Osteoblast (primary cell): ENCODE results near the gene LIMK1. TPM values are rescaled to one million over a fixed set of nuclear protein-coding genes. Genes with fewer than 3 reads are reported as not detected.

Experiments used
- DNase-seq: peaks from one replicate; pipeline ENCODE4 v3.0.0; 2011; ENCODE audit warnings: low spot score, mixed read lengths; ENCODE audit not compliant: insufficient read length; ENCODE audit errors: missing footprints
- H2AFZ ChIP-seq: 2 replicates; pipeline ENCODE4 v1.6.0; 2011; ENCODE audit warnings: mild to moderate bottlenecking, low read length
- H3K27ac ChIP-seq: 2 replicates; pipeline ENCODE4 v1.5.1; 2011; ENCODE audit warnings: mild to moderate bottlenecking, low read depth, low read length, moderate library complexity
- H3K27me3 ChIP-seq: 2 replicates; pipeline ENCODE4 v1.6.0; 2012; ENCODE audit warnings: mild to moderate bottlenecking, control low read depth, inconsistent platforms, low read length, moderate library complexity; ENCODE audit not compliant: insufficient read depth
- H3K36me3 ChIP-seq: 2 replicates; pipeline ENCODE4 v1.5.1; 2011; ENCODE audit warnings: mild to moderate bottlenecking, low read length, control low read depth, moderate library complexity; ENCODE audit not compliant: insufficient read depth
- H3K4me1 ChIP-seq: 2 replicates; pipeline ENCODE4 v1.5.1; 2011; ENCODE audit warnings: mild to moderate bottlenecking, low read length, control low read depth, moderate library complexity; ENCODE audit not compliant: insufficient read depth
- H3K4me2 ChIP-seq: 2 replicates; pipeline ENCODE4 v1.6.0; 2011; ENCODE audit warnings: mild to moderate bottlenecking, low read length; ENCODE audit not compliant: insufficient read depth
- H3K4me3 ChIP-seq: fragments of 200-600 bp; sonication (generic); 3 replicates; pipeline ENCODE4 v1.5.1; 2012; ENCODE audit warnings: mild to moderate bottlenecking, low read length, inconsistent platforms; ENCODE audit not compliant: insufficient read depth
- H3K79me2 ChIP-seq: 2 replicates; pipeline ENCODE4 v1.6.0; 2012; ENCODE audit warnings: mild to moderate bottlenecking, low read length, control low read depth, inconsistent platforms; ENCODE audit not compliant: insufficient read depth
- H3K9me3 ChIP-seq: 2 replicates; pipeline ENCODE4 v1.5.1; 2011; ENCODE audit warnings: low read depth, low read length, control low read depth
- H4K20me1 ChIP-seq: 2 replicates; pipeline ENCODE4 v1.6.0; 2012; ENCODE audit warnings: mild to moderate bottlenecking, low read length, control low read depth; ENCODE audit not compliant: insufficient read depth
- total RNA-seq: library from RNA; depleted of rRNA; stranded (reverse); fragments of >200 nt; gene quantifications from 2 replicates; pipeline ENCODE4 v1.2.3, GENCODE V29; 2012
- TF ChIP-seq, protein P1 (sequence below): IDR thresholded peaks from 2 replicates; pipeline ENCODE4 v1.5.1; 2011; ENCODE audit warnings: mild to moderate bottlenecking, low read depth, low read length, moderate library complexity; ENCODE audit errors: extremely low read depth

The LIMK1 gene
- total RNA-seq, 1 donor: 46.7 TPM

DNA sequence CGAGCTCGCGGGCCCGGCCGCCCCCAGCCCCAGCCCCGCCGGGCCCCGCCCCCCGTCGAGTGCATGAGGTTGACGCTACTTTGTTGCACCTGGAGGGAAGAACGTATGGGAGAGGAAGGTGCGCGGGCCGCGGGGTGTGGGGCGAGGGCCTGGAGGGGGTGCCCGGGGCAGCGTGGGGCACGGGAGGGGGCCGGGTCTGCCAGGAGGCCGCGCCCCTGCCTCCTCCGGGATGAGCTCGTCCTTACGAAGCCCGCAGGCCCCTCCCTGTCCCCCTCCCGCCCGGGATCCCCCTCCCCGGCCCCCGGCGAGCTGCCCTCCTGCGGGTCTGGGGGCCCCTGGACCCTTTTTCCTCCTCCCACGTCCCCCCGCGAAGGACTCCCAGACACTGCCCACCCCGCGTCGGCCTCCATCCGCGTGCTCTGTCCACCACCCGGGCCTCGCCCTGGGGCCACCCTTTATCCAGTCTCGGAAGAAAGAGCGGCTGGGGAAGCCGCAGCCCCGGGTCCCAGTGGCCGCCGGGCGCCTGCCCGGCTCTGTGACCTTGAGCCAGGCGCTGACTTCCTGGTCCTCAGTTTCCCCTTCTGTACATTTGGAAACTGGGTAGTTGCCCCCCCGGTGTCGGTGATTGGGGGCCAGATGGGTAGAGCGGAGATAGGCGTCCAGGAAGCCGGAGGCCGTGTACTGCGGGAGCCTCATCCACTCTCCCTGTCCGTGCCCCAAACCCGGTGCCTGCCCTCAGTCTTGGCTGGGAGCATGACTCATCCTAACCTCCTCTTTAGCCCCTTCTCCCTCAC lies 521 bp downstream of the LIMK1 start:
- Histone ChIP-seq H3K4me3 (peak overlapping the region; percentile 76), H4K20me1 (peaks cover 7% of the 10 kb centered on the region), H3K4me1 (peaks cover 14% of the 10 kb centered on the region), H3K27me3 (no peaks in the 10 kb centered on the region), H2AFZ (peak overlapping the region; percentile 46), H3K36me3 (peaks cover 25% of the 10 kb centered on the region), H3K4me2 (peak overlapping the region; percentile 91), H3K27ac (peak overlapping the region; percentile 86), H3K9me3 (no peaks in the 10 kb centered on the region), H3K79me2 (peaks cover 46% of the 10 kb centered on the region)
- TF ChIP-seq, protein P1, sequence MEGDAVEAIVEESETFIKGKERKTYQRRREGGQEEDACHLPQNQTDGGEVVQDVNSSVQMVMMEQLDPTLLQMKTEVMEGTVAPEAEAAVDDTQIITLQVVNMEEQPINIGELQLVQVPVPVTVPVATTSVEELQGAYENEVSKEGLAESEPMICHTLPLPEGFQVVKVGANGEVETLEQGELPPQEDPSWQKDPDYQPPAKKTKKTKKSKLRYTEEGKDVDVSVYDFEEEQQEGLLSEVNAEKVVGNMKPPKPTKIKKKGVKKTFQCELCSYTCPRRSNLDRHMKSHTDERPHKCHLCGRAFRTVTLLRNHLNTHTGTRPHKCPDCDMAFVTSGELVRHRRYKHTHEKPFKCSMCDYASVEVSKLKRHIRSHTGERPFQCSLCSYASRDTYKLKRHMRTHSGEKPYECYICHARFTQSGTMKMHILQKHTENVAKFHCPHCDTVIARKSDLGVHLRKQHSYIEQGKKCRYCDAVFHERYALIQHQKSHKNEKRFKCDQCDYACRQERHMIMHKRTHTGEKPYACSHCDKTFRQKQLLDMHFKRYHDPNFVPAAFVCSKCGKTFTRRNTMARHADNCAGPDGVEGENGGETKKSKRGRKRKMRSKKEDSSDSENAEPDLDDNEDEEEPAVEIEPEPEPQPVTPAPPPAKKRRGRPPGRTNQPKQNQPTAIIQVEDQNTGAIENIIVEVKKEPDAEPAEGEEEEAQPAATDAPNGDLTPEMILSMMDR: no peak
- peak; percentile 98 for DNase-seq

DNA sequence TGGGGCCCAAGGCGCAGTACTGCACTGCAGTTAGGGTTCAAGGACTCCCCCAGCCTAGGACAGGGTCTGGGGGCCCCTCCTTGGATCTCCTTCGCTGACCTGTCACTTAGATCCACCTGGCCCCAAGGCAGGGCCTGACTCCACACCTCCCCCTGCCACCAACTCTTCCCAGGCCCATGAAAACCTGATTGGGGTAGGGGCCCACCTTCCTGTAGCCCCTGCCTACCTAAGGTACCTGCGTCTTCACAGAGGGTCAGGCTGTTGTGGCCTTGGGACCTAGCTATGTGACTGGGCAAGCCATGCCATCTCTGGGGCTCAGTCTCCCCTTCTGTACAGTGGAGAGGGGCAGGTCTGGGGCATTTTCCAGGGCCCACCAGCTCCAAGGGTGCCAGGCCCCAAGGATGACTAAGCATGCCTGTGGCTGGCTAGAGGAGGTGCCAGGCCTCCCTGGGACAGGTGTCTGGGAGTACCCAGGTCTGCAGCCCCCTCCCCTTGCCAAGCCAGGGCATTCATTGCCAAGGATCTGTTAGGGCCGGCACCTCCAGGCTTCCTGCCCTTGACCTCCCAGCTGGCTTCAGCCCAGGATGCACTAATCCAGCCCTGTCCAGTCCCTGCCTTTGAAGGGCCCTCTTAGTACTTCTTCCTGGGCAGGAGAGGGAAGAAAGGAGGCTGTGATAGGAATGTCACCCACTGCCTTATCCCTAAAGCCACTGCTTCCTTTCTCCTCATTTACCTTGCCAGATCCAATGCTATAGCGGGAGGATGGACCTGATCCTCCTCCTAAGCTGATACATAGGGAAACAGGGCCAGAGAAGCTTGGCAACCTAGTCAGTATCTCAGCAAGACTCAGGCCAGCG lies 1.3 kb downstream of the LIMK1 start:
- TF ChIP-seq, protein P1: no peak
- Histone ChIP-seq H3K9me3 (no peaks in the 10 kb centered on the region), H2AFZ (peak overlapping the region; percentile 46), H3K27me3 (no peaks in the 10 kb centered on the region), H4K20me1 (peaks cover 7% of the 10 kb centered on the region), H3K4me2 (peak overlapping the region; percentile 91), H3K4me1 (peaks cover 14% of the 10 kb centered on the region), H3K79me2 (peaks cover 53% of the 10 kb centered on the region), H3K27ac (peak overlapping the region; percentile 86), H3K36me3 (peaks cover 26% of the 10 kb centered on the region), H3K4me3 (peak overlapping the region; percentile 76)
- DNase-seq: peak; percentile 68

DNA sequence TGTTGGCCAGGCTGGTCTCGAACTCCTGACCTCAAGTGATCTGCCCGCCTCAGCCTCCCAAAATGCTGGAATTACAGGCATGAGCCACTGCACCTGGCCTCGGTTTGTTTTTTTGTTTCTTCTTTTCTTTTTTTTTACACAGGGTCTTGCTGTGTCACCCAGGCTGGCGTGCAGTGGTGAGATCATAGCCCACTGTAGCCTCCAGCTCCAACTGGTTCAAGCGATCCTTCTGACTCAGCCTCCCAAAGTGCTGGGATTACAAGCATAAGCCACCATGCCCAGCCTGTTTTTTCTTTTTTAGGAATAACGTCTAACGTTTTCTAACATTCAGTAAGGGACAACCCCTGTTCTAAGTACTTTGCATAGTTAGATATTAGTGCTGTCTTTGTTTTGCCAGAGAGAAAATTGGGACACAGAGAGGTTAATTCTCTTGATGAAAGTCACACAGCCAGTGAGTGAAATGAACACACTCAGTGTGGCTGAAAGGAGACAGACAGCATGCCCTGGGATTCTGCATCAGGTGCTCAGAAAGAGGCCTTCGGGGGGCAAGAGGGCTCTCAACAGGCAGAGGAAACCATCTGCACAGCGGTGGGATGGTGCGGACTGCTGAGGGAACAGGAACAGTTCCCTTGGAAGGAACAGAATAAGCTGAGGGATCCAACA lies 4.3 kb downstream of the LIMK1 start:
- H4K20me1 ChIP-seq: peaks cover 7% of the 10 kb centered on the region
- H3K27ac ChIP-seq: no peak overlapping the region
- no peak overlapping the region for H2AFZ ChIP-seq
- TF ChIP-seq, protein P1: no peak
- peaks cover 68% of the 10 kb centered on the region for H3K79me2 ChIP-seq
- no peak overlapping the region for H3K4me2 ChIP-seq
- H3K4me3 ChIP-seq: no peak overlapping the region
- H3K4me1 ChIP-seq: peaks cover 21% of the 10 kb centered on the region
- DNase-seq: peak; percentile 13
- peaks cover 30% of the 10 kb centered on the region for H3K36me3 ChIP-seq
- H3K27me3 ChIP-seq: no peaks in the 10 kb centered on the region
- H3K9me3 ChIP-seq: no peaks in the 10 kb centered on the region
